A673 (cell line): ENCODE data around the gene MRPL43.

Experiments used
- EZH2 ChIP-seq: fragments of 200-600 bp; sonication (generic); IDR thresholded peaks from 2 replicates; pipeline ENCODE4 v1.6.1; 2017; ENCODE audit warnings: borderline replicate concordance, low read depth, mild to moderate bottlenecking, mixed read lengths, antibody characterized with exemption, low read length; ENCODE audit not compliant: poor library complexity, severe bottlenecking
- TF ChIP-seq, protein P1 (sequence below): fragments of 300-800, 200-600 bp; sonication (generic); conservative IDR thresholded peaks from 2 replicates; pipeline ENCODE4 v1.5.1; 2017; ENCODE audit warnings: low read depth, mild to moderate bottlenecking, antibody characterized with exemption, low read length, moderate library complexity, mixed read lengths

- TF ChIP-seq, protein P1, sequence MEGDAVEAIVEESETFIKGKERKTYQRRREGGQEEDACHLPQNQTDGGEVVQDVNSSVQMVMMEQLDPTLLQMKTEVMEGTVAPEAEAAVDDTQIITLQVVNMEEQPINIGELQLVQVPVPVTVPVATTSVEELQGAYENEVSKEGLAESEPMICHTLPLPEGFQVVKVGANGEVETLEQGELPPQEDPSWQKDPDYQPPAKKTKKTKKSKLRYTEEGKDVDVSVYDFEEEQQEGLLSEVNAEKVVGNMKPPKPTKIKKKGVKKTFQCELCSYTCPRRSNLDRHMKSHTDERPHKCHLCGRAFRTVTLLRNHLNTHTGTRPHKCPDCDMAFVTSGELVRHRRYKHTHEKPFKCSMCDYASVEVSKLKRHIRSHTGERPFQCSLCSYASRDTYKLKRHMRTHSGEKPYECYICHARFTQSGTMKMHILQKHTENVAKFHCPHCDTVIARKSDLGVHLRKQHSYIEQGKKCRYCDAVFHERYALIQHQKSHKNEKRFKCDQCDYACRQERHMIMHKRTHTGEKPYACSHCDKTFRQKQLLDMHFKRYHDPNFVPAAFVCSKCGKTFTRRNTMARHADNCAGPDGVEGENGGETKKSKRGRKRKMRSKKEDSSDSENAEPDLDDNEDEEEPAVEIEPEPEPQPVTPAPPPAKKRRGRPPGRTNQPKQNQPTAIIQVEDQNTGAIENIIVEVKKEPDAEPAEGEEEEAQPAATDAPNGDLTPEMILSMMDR: no peak
- TF ChIP-seq EZH2: no peak
These were observed 43.3 kb upstream of the MRPL43 start for GRCh38 chr10:101030496-101031127.
